Liver (tissue), 3 donors: ENCODE results near the gene PHF23.

Experiments used
- CTCF ChIP-seq: fragments of 150-350 bp; IDR thresholded peaks from 2 replicates; pipeline ENCODE4 v1.5.1; 2017; ENCODE audit warnings: improper control_type of control experiment, low read depth, low read length; ENCODE audit not compliant: missing input control
- EGR1 ChIP-seq, 2 donors: IDR thresholded peaks; 2 replicates each; pipeline ENCODE4 v1.6.1; 2016 to 2018; ENCODE audit warnings: antibody characterized with exemption in 2 of 2, low read depth in 2 of 2
- FOXA2 ChIP-seq: IDR thresholded peaks from 2 replicates; pipeline ENCODE4 v1.6.1; 2016; ENCODE audit warnings: antibody characterized with exemption
- GABPA ChIP-seq, 2 donors: IDR thresholded peaks in 1 of 2; conservative IDR thresholded peaks in 1 of 2; 2 replicates each; pipeline ENCODE4 v1.6.1; 2016; ENCODE audit warnings: antibody characterized with exemption in 2 of 2, mild to moderate bottlenecking in 1 of 2, moderate library complexity in 1 of 2
- HNF4A ChIP-seq, 2 donors: conservative IDR thresholded peaks; 2 replicates each; pipeline ENCODE4 v1.6.1; 2016; ENCODE audit warnings: antibody characterized with exemption in 2 of 2, mild to moderate bottlenecking in 2 of 2
- JUND ChIP-seq, 2 donors: IDR thresholded peaks; 2 replicates each; pipeline ENCODE4 v1.6.1; 2016; ENCODE audit warnings: antibody characterized with exemption in 2 of 2
- SP1 ChIP-seq: IDR thresholded peaks from 2 replicates; pipeline ENCODE4 v1.6.1; 2018; ENCODE audit warnings: antibody characterized with exemption, mild to moderate bottlenecking
- donor health status: healthy.
- donor health status: healthy.

GRCh38 chr17:7207120-7208001, 31.9 kb downstream of the PHF23 start:
- TF ChIP-seq CTCF (no peak), SP1 (no peak), GABPA (IDR thresholded peaks at IDR 0.05 in 1 of 2, conservative IDR thresholded peaks at IDR 0.05 in 1 of 2) (no peak), EGR1 (IDR thresholded peaks at IDR 0.05; ENCODE audit: low read depth in 2 of 2) (no peak), JUND (IDR thresholded peaks at IDR 0.05) (no peak), HNF4A (conservative IDR thresholded peaks at IDR 0.05) (no peak), FOXA2 (no peak)
